GM12801 (cell line): ENCODE results near the gene PADI2.

Source experiments
- TF ChIP-seq, protein P1 (sequence below): IDR thresholded peaks from one replicate; pipeline ENCODE4 v1.5.1; 2011; ENCODE audit warnings: control low read depth; ENCODE audit not compliant: insufficient read length; ENCODE audit errors: extremely low read depth

Gene PADI2

DNA sequence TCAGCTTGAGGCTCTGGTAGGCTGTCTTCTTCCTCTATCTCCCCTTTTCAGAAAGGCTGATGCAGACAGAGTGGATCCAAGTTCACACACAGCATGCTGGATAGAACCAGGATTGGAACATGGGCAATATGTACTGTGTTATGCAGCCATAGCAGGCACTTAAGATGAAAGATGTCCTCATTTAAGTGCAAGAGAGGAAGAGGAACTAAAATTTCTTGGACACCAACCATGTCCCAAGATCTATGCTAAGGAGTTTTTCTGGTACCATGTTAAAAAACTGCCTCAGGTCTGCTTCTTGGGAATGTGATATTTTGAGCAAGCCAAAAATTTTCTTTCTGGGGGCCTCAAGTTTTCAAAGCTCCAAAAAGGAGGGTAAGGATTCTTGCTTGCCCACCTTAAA lies 66.6 kb downstream of the PADI2 start:
- TF ChIP-seq, protein P1, sequence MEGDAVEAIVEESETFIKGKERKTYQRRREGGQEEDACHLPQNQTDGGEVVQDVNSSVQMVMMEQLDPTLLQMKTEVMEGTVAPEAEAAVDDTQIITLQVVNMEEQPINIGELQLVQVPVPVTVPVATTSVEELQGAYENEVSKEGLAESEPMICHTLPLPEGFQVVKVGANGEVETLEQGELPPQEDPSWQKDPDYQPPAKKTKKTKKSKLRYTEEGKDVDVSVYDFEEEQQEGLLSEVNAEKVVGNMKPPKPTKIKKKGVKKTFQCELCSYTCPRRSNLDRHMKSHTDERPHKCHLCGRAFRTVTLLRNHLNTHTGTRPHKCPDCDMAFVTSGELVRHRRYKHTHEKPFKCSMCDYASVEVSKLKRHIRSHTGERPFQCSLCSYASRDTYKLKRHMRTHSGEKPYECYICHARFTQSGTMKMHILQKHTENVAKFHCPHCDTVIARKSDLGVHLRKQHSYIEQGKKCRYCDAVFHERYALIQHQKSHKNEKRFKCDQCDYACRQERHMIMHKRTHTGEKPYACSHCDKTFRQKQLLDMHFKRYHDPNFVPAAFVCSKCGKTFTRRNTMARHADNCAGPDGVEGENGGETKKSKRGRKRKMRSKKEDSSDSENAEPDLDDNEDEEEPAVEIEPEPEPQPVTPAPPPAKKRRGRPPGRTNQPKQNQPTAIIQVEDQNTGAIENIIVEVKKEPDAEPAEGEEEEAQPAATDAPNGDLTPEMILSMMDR: no peak

DNA sequence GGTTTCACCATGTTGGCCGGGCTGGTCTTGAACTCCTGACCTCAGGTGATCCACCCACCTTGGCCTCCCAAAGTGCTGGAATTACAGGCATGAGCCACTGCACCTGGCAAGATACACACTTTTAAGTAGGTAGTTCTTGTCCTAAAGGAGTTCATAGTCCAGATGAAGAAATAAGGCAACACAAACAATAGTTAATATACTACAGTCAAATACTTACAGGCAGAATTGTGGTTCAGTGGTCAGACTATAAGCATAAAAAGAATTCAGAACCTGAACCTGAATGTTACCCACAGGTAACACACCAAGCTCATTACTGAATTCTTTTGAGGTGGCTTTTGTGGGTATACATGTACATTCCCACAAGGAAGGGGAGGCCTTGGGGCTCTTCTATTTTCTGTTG lies 67.2 kb downstream of the PADI2 start:
- TF ChIP-seq, protein P1: no peak

DNA sequence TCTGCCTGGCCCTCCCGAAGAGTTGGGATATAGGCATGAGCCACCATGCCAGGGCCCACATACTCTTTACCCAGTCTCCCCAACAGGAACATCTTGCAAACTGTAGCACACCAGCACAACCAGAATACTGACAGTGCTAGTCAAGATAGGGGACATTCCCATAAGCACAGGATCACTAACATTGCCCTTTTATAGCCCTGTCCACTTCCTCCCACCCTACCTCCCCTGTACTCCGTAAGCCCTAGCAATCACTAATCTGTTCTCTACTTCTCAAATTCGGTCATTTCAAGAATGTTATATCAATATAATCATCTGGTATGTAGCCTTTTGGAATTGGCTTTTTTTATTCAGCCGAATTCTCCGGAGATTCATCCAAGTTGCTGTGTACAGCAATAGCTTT lies 71.3 kb downstream of the PADI2 start:
- TF ChIP-seq, protein P1: no peak

DNA sequence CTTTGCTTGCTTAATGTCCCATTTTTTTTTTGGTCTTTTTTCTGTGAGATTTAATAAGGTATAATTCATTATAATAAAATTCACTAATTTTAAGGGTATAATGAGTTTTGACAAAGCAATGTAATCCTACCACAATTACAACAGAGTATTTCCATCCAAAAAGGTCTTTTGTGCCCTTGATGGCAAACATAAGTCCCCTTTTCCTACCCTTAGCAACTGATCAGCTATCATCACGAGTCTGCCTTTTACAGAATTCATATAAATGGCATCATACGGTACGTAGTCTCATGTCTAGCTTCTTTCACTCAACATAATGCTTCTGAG lies 73.0 kb downstream of the PADI2 start:
- TF ChIP-seq, protein P1: no peak

DNA sequence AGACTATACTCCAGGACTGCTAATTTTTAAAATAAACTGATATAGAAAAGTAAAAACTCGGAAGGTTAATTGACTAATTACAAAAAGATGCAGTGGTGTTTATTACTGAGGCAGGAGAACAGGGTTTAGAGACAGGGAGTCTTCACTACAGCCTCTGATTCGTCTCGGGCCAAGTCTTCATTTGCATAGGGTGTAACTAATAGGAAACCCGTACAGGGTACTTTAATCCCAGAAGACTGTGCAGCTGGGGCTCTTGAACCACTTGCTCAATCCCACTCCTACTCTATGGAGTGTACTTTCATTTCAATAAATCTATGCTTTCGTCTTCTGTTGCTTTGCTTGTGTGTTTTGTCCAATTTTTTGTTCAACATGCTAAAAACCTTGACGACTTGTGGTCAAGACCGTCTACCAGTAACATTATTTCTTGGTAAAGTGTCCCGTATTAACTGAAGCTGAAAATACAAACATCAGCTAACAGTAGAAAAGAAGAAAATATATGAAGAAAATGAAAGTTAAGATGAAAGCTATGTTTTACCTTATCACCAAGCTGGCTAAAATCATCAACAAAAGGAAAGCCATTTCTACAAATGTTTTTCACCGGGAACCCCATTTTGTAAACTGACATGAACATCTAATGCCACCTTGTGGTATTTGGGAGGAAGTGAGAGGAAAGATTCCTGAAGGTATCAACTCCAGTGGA lies 73.5 kb downstream of the PADI2 start:
- TF ChIP-seq, protein P1: no peak

DNA sequence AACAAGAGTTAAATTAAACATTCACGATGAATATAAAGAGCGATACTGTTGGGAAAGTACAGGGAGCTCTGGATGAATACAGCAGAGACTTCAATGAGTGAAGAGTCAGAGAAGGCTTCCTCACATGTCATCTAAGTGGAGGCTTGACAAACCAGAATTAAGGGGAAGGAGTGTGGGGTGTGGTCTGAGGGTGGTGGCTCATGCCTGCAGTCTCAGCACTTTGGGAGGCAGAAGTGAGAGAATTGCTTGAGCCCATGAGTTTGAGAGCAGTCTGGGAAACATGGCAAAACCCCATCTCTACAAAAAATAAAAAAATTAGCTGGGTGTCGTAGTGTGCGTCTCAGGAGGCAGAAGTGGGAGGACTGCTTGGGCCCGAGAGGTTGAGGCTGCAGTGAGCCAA lies 74.1 kb downstream of the PADI2 start:
- TF ChIP-seq, protein P1: no peak

DNA sequence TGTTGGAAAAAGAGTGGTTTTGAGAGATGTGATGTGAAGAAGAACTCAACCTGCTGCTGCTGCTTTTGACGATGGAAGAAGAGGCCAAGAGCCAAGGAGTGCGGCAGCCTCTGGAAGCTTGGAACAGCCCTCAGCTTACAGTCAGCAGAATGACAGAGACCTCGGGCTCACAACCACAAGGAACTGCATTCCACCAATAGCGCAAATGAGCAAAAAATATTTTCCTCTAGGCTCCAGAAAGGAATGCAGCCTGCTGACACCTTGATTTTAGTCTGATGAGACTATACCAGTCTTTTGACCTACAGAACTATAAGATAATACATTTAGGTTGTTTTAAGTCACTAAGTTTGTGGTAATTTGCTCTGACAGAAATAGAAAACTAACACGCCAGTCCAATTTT lies 75.6 kb downstream of the PADI2 start:
- TF ChIP-seq, protein P1: no peak
